K562 (cell line): Measurements from ENCODE around the gene KRT85. TPM values are rescaled to one million over a fixed set of nuclear protein-coding genes. Genes with fewer than 3 reads are reported as not detected.

Experiments used
- ATAC-seq: fragments of 200-7000 bp; cut with Tn5 transposase; 3 replicates; pipeline ENCODE4 v1.9.1; 2020; ENCODE audit warnings: moderate library complexity
- BruUV-seq: library from RNA; stranded (reverse); fragments of 400-500 nt; replicated peaks from 2 replicates; lab custom pipeline; 2021; lab: Mats Ljungman, UMichigan
- CTCF ChIA-PET: fragments of 300-600 bp; formaldehyde crosslinking; extraction: SDS; loops from one replicate; lab custom pipeline; 2021; ENCODE audit warnings: low intra/inter-chr PET ratio; lab: Yijun Ruan, JAX
- POLR2A ChIA-PET: fragments of 300-600, 350-650 bp; sonication (Branson Sonifier 250); formaldehyde crosslinking; extraction: SDS; loops from one replicate; lab custom pipeline; 2021; ENCODE audit warnings: antibody characterized with exemption, inconsistent platforms; lab: Yijun Ruan, JAX
- DNase-seq, 4 experiments: peaks; one replicate each; pipeline versions ENCODE4 v3.0.0 to v3.0.0-alpha.2; 2011 to 2018; ENCODE audit warnings: low spot score in 3 of 4, mixed read lengths in 3 of 4; ENCODE audit errors: extremely low read depth in 1 of 4
- FAIRE-seq: peaks from 2 replicates; lab custom pipeline; 2011; peaks lifted over from hg19 to GRCh38; lab: Jason Lieb, UNC
- H2AFZ ChIP-seq: 2 replicates; pipeline ENCODE4 v1.6.0; 2011; ENCODE audit warnings: low read depth, low read length, control low read depth, inconsistent platforms
- H3K27ac ChIP-seq: fragments of 200-600 bp; 3 replicates; pipeline ENCODE4 v1.8.0; 2011; ENCODE audit warnings: low read depth, mild to moderate bottlenecking, control low read depth, inconsistent platforms, low read length, moderate library complexity, mixed read lengths; ENCODE audit errors: extremely low read depth
- H3K27me3 ChIP-seq, 2 experiments: fragments of 300-600 bp in 1 of 2; 2 replicates in 1 of 2; 3 replicates in 1 of 2; pipeline versions ENCODE4 v1.6.0 to v1.8.0; 2011; ENCODE audit warnings: inconsistent platforms in 2 of 2, low read length in 2 of 2, mild to moderate bottlenecking in 1 of 2, mixed read lengths in 1 of 2, moderate library complexity in 1 of 2; ENCODE audit not compliant: control insufficient read depth in 2 of 2, insufficient read depth in 2 of 2
- H3K36me3 ChIP-seq: fragments of 300-600 bp; 3 replicates; pipeline ENCODE4 v1.8.0; 2011; ENCODE audit warnings: mild to moderate bottlenecking, low read length, inconsistent platforms; ENCODE audit not compliant: control insufficient read depth, insufficient read depth
- H3K4me1 ChIP-seq, 2 experiments: fragments of 200-600 bp in 1 of 2; replicated peaks in 1 of 2; 2 replicates in 1 of 2; 3 replicates in 1 of 2; pipeline versions ENCODE4 v1.5.1 to v1.8.0; 2011; ENCODE audit warnings: inconsistent platforms in 2 of 2, low read length in 2 of 2, mild to moderate bottlenecking in 1 of 2, mixed read lengths in 1 of 2, moderate library complexity in 1 of 2; ENCODE audit not compliant: control insufficient read depth in 2 of 2, insufficient read depth in 2 of 2
- H3K4me2 ChIP-seq: 2 replicates; pipeline ENCODE4 v1.6.1; 2011; ENCODE audit warnings: low read length, control low read depth, inconsistent platforms, mixed read lengths; ENCODE audit not compliant: insufficient read depth
- H3K4me3 ChIP-seq: fragments of 200-600 bp; sonication (generic), shearing (Covaris generic); 2 replicates; pipeline ENCODE4 v1.5.1; 2016; ENCODE audit warnings: control low read depth, inconsistent platforms
- H3K79me2 ChIP-seq: fragments of 200-600 bp; 3 replicates; pipeline ENCODE4 v1.8.0; 2011; ENCODE audit warnings: low read length, inconsistent platforms; ENCODE audit not compliant: control insufficient read depth, insufficient read depth
- H3K9ac ChIP-seq, 2 experiments: 2 replicates each; pipeline versions ENCODE4 v1.6.0 to v1.6.1; 2011; ENCODE audit warnings: low read depth in 2 of 2, low read length in 2 of 2, control low read depth in 1 of 2, inconsistent platforms in 1 of 2, mild to moderate bottlenecking in 1 of 2, mixed read lengths in 1 of 2; ENCODE audit not compliant: insufficient read depth in 1 of 2
- H3K9me1 ChIP-seq: one replicate; pipeline ENCODE4 v1.6.0; 2011; ENCODE audit warnings: inconsistent platforms, mild to moderate bottlenecking, low read length, moderate library complexity; ENCODE audit not compliant: control insufficient read depth, insufficient read depth
- H3K9me3 ChIP-seq: replicated peaks from 2 replicates; pipeline ENCODE4 v1.5.1; 2011; ENCODE audit warnings: low read depth, low read length, inconsistent platforms; ENCODE audit not compliant: control insufficient read depth, insufficient read depth
- H4K20me1 ChIP-seq: replicated peaks from 2 replicates; pipeline ENCODE4 v1.6.1; 2011; ENCODE audit warnings: low read length, inconsistent platforms, mixed read lengths; ENCODE audit not compliant: control insufficient read depth, insufficient read depth
- BCOR ChIP-seq: fragments of 450-650 bp; IDR thresholded peaks from 2 replicates; pipeline ENCODE4 v1.6.1; 2016
- CHD2 ChIP-seq: IDR thresholded peaks from 2 replicates; pipeline ENCODE4 v1.6.1; 2011; ENCODE audit warnings: low read depth, low read length
- DLX4 ChIP-seq: fragments of 250-450 bp; sonication (Bioruptor Pico); IDR thresholded peaks from 2 replicates; pipeline ENCODE4 v1.6.1; 2021; ENCODE audit warnings: mild to moderate bottlenecking
- PURB ChIP-seq: sonication (generic); formaldehyde crosslinking; IDR thresholded peaks from 2 replicates; pipeline ENCODE4 v1.9.0; 2021; ENCODE audit warnings: low read depth, mild to moderate bottlenecking, missing genetic modification reagents
- RBM25 ChIP-seq: fragments of 200-400 bp; formaldehyde crosslinking; IDR thresholded peaks from 2 replicates; pipeline ENCODE4 v1.6.1; 2018; ENCODE audit warnings: low read length, low read depth, moderate library complexity; ENCODE audit not compliant: severe bottlenecking
- ZNF165 ChIP-seq: fragments of 250-450 bp; sonication (Bioruptor Pico); IDR thresholded peaks from 2 replicates; pipeline ENCODE4 v1.4.0; 2020; ENCODE audit warnings: borderline replicate concordance
- ZNF3 ChIP-seq: fragments of 250-450 bp; sonication (Bioruptor Pico); IDR thresholded peaks from 2 replicates; pipeline ENCODE4 v1.5.0; 2021; ENCODE audit warnings: mild to moderate bottlenecking, moderate library complexity
- ZNF354B ChIP-seq: fragments of 250-450 bp; sonication (Bioruptor Pico); IDR thresholded peaks from 2 replicates; pipeline ENCODE4 v1.4.0; 2020
- ZNF444 ChIP-seq: fragments of 250-450 bp; sonication (Bioruptor Pico); IDR thresholded peaks from 2 replicates; pipeline ENCODE4 v1.4.0; 2020; ENCODE audit warnings: mild to moderate bottlenecking, moderate library complexity
- ZNF764 ChIP-seq: fragments of 250-450 bp; sonication (Bioruptor Pico); IDR thresholded peaks from 2 replicates; pipeline ENCODE4 v1.4.0; 2020; ENCODE audit warnings: low read depth, mild to moderate bottlenecking, moderate library complexity
- WGBS: fragments of 100-300 bp; shearing (Covaris generic); methylation state at CpG from one replicate; pipeline ENCODE4 v1.1.6; 2016; ENCODE audit warnings: low coverage, mixed read lengths; ENCODE audit not compliant: insufficient coverage; ENCODE audit errors: missing lambda C conversion rate; 5-methylcytosine and 5-hydroxymethylcytosine counted together
- in situ Hi-C: fragments of 300-500 bp; cut with MboI; formaldehyde crosslinking; loops from 4 replicates; pipeline ENCODE4 v1.15.0; 2018; ENCODE audit warnings: inconsistent platforms, mixed read lengths
- intact Hi-C: fragments of 100-400 bp; cut with micrococcal nuclease; formaldehyde crosslinking; loops from 2 replicates; pipeline ENCODE4 v1.14.2; 2022
- polyA plus RNA-seq, 8 experiments: library from polyadenylated mRNA; depleted of rRNA in 4 of 8; stranded (reverse) in 5 of 8; unstranded in 3 of 8; fragments of >200 nt; fragmentation: Nextera tagmentation in 2 of 8; fragmentation: Illumina TruSeq in 1 of 8; extraction: Ambion mirVana in 2 of 8; extraction: Trizol in 1 of 8; gene quantifications; 2 replicates each; pipeline versions ENCODE4 v1.2.1 to v1.2.3, GENCODE V29; 2011 to 2014; ENCODE audit warnings: inconsistent platforms in 1 of 8, missing spikeins in 1 of 8
- total RNA-seq, 7 experiments: library from RNA; depleted of rRNA in 6 of 7; stranded (reverse); fragments of >200 nt in 6 of 7; fragmentation: Illumina TruSeq in 2 of 7; extraction: Trizol in 2 of 7; gene quantifications; 2 replicates each; pipeline versions ENCODE4 v1.2.1 to v1.2.3, GENCODE V29; 2011 to 2021; ENCODE audit warnings: low replicate concordance in 1 of 7
- TF ChIP-seq, protein P1 (sequence below), 2 experiments: IDR thresholded peaks in 1 of 2; conservative IDR thresholded peaks in 1 of 2; 2 replicates each; pipeline ENCODE4 v1.6.1; 2016; ENCODE audit warnings: low read depth in 2 of 2, mild to moderate bottlenecking in 1 of 2, missing compliant biosample characterization in 1 of 2, missing genetic modification characterization in 1 of 2, moderate library complexity in 1 of 2

The KRT85 gene
- total and polyA plus RNA-seq, 9 of the 15 experiments (the other 6 are each of a cell fraction or from before 2014, with no cell fraction given), result not detected

- TF ChIP-seq ZNF165 (CRISPR knock-in tag) (no peak), RBM25 (no peak)
- TF ChIP-seq, protein P1, sequence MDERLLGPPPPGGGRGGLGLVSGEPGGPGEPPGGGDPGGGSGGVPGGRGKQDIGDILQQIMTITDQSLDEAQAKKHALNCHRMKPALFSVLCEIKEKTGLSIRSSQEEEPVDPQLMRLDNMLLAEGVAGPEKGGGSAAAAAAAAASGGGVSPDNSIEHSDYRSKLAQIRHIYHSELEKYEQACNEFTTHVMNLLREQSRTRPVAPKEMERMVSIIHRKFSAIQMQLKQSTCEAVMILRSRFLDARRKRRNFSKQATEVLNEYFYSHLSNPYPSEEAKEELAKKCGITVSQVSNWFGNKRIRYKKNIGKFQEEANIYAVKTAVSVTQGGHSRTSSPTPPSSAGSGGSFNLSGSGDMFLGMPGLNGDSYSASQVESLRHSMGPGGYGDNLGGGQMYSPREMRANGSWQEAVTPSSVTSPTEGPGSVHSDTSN (CRISPR knock-in tag; IDR thresholded peaks at IDR 0.05; ENCODE audit: low read depth), result no peak
- TF ChIP-seq, protein P1 (tag; conservative IDR thresholded peaks at IDR 0.05; ENCODE audit: low read depth), result no peak
- TF ChIP-seq, all 486 proteins: peak for 0
These were observed 10.8 kb upstream of the KRT85 start (continued) for GRCh38 chr12:52378091-52378490.

- CTCF ChIA-PET, result no interaction called here
- no peak for DNase-seq
- FAIRE-seq, result no peak
These were observed 10.0 kb upstream of the KRT85 start for GRCh38 chr12:52377266-52377665.

More at GRCh38 chr12:52377266-52377665, 10.0 kb upstream of the KRT85 start:
- BruUV-seq, result no TSS peak
- Histone ChIP-seq H3K27ac (no peak overlapping the region), H3K4me2 (no peak overlapping the region), H2AFZ (no peak overlapping the region), H3K4me1 (peaks cover 0 to 5% of the 10 kb centered on the region in 2 experiments; a peak in 1 of 5 replicates), H3K79me2 (no peaks in the 10 kb centered on the region), H3K9ac (no peak overlapping the region), H4K20me1 (no peaks in the 10 kb centered on the region), H3K4me3 (no peak overlapping the region), H3K9me3 (no peaks in the 10 kb centered on the region), H3K36me3 (no peaks in the 10 kb centered on the region), H3K27me3 (peaks cover 5 to 42% of the 10 kb centered on the region in 2 experiments; a peak in 4 of 5 replicates), H3K9me1 (no peaks in the 10 kb centered on the region)
- in situ Hi-C loops, result no loop called here
- no peak for ATAC-seq
- TF ChIP-seq PURB (CRISPR knock-in tag), result no peak
- TF ChIP-seq BCOR, result no peak
- TF ChIP-seq ZNF354B (CRISPR knock-in tag), result no peak
- no peak for TF ChIP-seq ZNF444 (CRISPR knock-in tag)
- TF ChIP-seq ZNF3, result no peak
- TF ChIP-seq ZNF764, result no peak
- TF ChIP-seq CHD2, result no peak
- TF ChIP-seq DLX4 (CRISPR knock-in tag), result no peak
- intact Hi-C loops, result loop anchor here (10.0 kb wide), 1 partner anchor 608 kb away; no protein-coding TSS in a partner anchor
- 3% methylated on average over 8 of the region's 8 CpGs for WGBS
- POLR2A ChIA-PET, result interaction anchor here (1.2 kb wide), 1 partner anchor 489 kb away, joined by 3 read pairs; no protein-coding TSS in a partner anchor
